SK-N-SH (cell line): ENCODE measurements around the gene SCYGR6.

ENCODE experiments used
- TF ChIP-seq, protein P1 (sequence below): fragments of 200-600 bp; sonication (generic); IDR thresholded peaks from 2 replicates; pipeline ENCODE4 v1.6.1; 2017; ENCODE audit warnings: antibody characterized with exemption, mild to moderate bottlenecking, moderate library complexity
- TF ChIP-seq, protein P2 (sequence below): IDR thresholded peaks from 2 replicates; pipeline ENCODE4; 2012

DNA sequence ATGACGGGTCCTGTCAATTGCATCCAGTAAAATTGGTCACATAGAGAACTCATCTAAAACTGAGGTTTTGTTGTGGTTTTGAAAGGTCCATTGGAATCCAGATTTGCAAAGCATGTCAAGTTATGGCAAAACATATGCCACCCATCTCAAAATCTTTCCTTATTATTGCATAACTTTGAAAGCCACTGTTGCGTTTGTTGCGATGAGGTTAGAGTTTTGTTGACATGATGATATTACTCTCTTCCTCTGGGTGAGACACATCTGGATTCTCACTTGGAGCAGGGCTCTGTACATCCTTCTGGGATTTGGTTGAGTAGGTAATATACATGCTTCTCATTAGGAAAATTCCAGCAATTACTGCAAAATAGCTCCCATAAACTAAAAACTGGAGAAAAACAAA is 37.4 kb downstream of the SCYGR6 start:
- TF ChIP-seq, protein P1, sequence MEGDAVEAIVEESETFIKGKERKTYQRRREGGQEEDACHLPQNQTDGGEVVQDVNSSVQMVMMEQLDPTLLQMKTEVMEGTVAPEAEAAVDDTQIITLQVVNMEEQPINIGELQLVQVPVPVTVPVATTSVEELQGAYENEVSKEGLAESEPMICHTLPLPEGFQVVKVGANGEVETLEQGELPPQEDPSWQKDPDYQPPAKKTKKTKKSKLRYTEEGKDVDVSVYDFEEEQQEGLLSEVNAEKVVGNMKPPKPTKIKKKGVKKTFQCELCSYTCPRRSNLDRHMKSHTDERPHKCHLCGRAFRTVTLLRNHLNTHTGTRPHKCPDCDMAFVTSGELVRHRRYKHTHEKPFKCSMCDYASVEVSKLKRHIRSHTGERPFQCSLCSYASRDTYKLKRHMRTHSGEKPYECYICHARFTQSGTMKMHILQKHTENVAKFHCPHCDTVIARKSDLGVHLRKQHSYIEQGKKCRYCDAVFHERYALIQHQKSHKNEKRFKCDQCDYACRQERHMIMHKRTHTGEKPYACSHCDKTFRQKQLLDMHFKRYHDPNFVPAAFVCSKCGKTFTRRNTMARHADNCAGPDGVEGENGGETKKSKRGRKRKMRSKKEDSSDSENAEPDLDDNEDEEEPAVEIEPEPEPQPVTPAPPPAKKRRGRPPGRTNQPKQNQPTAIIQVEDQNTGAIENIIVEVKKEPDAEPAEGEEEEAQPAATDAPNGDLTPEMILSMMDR: no peak
- TF ChIP-seq, protein P2, sequence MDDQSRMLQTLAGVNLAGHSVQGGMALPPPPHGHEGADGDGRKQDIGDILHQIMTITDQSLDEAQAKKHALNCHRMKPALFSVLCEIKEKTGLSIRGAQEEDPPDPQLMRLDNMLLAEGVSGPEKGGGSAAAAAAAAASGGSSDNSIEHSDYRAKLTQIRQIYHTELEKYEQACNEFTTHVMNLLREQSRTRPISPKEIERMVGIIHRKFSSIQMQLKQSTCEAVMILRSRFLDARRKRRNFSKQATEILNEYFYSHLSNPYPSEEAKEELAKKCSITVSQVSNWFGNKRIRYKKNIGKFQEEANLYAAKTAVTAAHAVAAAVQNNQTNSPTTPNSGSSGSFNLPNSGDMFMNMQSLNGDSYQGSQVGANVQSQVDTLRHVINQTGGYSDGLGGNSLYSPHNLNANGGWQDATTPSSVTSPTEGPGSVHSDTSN: no peak
